GF-D8 (cell line): Measurements from ENCODE around the gene POLG.

ENCODE experiments used
- DNase-seq: peaks from one replicate; lab custom pipeline; 2025; lab: John Stamatoyannopoulos, UW

POLG gene

DNA sequence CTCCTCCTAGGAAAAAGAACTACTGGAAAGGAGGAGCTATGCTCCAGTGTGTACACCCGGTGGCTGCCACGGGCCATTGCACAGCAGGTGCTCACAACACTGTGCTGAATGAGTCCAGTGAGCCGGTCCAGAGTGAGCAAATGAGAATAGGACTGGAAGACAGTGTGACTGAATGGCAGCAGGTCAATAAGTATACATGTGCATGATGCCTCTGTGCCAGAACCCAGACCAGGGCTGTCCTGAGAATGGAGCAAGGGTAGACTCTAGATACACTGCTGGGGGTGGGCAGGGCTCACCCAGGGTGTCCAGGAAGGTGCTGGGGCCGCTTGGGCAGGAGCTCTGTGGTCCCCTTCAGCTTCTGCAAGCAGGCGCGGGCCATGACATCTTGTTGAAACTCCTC lies 8.3 kb downstream of the POLG start:
- no peak for DNase-seq

DNA sequence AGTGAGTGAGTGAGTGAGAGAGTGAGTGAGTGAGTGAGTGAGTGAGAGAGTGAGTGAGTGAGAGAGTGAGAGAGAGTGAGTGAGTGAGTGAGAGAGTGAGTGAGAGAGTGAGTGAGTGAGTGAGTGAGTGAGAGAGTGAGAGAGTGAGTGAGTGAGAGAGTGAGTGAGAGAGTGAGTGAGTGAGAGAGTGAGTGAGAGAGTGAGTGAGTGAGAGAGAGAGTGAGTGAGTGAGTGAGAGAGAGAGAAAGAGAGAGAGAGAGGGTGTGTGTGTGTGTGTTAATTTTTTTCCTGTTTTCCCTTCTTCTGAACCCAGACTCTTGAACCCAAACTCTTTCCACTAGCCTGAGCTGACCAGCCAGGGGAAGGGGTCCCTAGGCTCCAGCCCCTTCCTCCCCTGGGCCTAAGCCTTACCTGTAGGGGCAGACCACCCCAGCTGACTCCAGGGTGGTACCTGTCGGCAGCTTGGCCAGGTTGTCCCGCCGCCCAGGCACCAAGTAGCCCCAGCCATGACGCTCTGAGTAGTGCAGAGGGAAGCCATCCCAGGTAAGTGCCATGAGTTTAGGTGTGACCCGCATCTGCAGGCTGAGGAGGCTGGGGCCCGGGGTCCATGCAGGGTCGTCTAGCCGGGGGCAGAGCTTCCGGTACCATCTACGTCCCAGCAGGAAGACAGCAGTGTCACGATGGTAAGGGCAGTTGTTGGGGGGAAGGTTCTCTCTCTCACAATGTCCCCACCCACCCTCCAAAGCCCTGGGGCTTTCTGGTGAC lies 9.4 kb downstream of the POLG start:
- DNase-seq, result no peak

- DNase-seq, result no peak
Observed at GRCh38 chr15:89323825-89324224, 10.8 kb downstream of the POLG start.

- no peak for DNase-seq
Observed at GRCh38 chr15:89322822-89323221, 11.8 kb downstream of the POLG start.

- no peak for DNase-seq
Observed at GRCh38 chr15:89321521-89322410, 12.9 kb downstream of the POLG start.

DNA sequence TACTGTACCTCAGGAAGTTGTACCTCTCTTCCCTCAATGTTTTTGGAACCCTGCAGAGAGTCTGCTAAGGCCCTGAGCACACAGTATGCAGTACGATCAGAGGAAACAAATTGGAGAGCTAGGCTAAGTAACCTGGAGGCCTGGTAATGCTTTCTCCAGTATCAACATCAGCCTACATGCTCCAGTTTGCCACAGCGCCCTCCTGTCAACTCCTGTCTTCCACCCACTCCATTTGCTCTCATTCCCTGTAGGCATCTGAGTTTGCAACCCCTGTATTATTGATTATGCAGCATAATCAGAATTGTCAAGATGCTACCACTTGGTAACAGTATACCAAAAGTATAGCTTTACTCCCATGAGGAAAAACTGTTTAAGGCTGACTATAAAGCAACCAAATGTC lies 14.4 kb downstream of the POLG start:
- DNase-seq, result no peak

- DNase-seq, result no peak
Observed at GRCh38 chr15:89319678-89320077, 14.9 kb downstream of the POLG start.

DNA sequence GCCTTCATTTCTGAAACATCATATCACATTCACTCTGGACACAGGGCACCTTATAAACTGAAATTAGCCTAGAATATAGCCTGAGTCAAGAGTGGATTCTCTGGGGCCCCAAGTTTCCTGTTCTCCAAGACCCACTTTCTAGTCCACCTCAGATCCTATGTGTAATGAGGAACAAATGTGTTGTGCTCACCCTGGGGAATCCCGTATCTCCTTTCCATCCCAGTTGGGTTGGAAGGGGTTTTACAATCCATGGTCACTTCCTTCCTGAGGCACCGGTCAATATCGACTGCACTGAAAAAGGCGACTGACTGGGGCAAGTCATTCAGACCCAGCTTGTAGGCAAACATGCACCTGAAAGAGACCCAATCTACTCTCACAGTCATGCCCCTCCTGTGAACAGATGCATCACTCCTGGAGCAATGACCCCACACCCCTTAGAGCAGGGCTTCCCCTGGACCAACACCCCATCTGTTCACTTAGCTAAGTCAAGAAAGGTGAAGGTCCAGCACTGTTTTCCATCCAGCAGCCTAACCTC lies 17.4 kb downstream of the POLG start:
- no peak for DNase-seq

- DNase-seq, result no peak
Observed at GRCh38 chr15:89316504-89316903, 18.1 kb downstream of the POLG start.

GRCh38 chr15:89315375-89315929 lies 19.2 kb downstream of the POLG start:
- DNase-seq, result no peak

- no peak for DNase-seq
Observed at GRCh38 chr15:89309993-89310392, 24.6 kb downstream of the POLG start.

- no peak for DNase-seq
Observed at GRCh38 chr15:89308236-89308635, 26.4 kb downstream of the POLG start.

GRCh38 chr15:89307791-89308190 lies 26.8 kb downstream of the POLG start:
- no peak for DNase-seq

DNA sequence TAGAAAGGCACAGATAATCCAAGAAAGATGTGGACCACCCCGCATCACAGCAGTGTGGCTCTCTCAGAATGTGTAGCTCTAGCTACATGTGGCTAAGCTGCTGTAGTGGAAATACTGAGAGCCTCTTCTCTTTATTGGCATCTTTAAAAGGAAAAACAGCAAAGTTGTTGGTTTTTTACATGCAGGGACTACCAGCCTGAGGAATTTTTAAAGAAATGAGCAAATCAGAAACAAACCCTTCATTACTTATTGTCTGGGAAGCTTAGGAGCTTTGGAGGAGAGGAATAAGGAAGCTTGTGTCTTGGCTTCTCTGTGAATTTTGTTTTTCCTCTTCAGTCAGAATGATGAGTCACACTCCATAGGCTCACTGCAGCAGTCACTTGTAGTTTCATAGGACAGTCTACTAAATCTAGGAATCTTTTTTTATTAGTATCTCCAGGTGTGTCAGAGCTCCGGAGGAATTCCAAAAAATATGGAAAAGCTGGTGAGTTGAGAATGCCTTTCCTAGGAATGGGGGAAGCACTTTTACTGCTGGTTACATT lies 27.5 kb downstream of the POLG start:
- no peak for DNase-seq

GRCh38 chr15:89305395-89305794 lies 29.2 kb downstream of the POLG start:
- DNase-seq, result no peak

DNA sequence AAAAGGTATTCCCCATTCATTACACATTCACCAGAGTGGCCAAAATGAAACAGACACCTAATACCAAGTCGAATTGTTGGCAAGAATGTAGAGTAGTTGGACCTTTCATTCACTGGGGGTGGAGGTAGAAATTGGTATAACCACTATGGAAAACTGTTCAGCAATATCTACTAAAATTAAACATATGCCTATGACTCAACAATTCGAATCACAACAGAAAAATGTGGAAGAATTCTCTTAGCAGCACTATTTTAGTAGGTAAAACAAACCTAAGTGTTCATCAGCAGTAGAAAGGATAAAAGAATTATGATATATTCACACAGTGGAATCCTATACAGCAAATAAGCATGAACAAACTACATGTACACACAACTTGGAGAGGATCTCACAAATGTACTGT lies 30.6 kb downstream of the POLG start:
- DNase-seq, result no peak

GRCh38 chr15:89301304-89302089 lies 33.1 kb downstream of the POLG start:
- DNase-seq, result no peak

GRCh38 chr15:89299896-89300295 lies 34.7 kb downstream of the POLG start:
- no peak for DNase-seq

- no peak for DNase-seq
Observed at GRCh38 chr15:89293012-89293411, 41.6 kb downstream of the POLG start.

DNA sequence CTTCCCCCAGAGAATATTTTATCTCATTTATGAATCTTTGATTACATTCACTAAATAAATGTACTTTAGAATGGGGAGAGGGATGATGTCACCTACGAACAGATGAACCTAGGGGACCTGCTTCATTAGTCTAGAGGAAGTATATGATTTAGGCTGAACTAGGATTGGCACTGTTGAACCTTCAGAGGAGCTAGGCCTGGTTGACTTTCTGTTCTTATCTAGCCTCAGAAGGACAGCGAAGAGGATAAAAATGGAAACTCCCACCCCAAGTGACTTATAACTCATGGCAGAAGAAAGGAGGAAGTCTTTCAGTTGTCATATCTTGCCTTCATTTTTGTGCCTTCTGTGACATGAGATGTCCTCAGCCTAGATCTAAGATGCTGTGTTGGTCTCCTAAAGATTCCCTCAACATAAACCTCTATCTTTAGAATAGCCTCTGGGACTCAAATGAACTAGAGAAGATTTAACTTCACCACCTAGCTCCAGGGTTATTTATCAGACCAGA lies 42.6 kb downstream of the POLG start:
- DNase-seq, result no peak

- DNase-seq, result no peak
Observed at GRCh38 chr15:89283201-89283600, 51.4 kb downstream of the POLG start.
